GM12875 (cell line): Measurements from ENCODE around the gene SCNN1A.
"Not testable (repeated sequence)": the region's sequence is repeated elsewhere in the genome, so short reads cannot be mapped to it uniquely, and the experiment has no call there.

Experiments
- H3K4me3 ChIP-seq: one replicate; pipeline ENCODE4 v1.5.1; 2011; ENCODE audit warnings: low read depth, low read length, control low read depth
- CTCF ChIP-seq: IDR thresholded peaks from 2 replicates; pipeline ENCODE4 v1.5.1; 2011; ENCODE audit warnings: low read depth, mild to moderate bottlenecking, control low read depth, inconsistent platforms, low read length, moderate library complexity, borderline replicate concordance; ENCODE audit not compliant: insufficient read depth

The SCNN1A gene

DNA sequence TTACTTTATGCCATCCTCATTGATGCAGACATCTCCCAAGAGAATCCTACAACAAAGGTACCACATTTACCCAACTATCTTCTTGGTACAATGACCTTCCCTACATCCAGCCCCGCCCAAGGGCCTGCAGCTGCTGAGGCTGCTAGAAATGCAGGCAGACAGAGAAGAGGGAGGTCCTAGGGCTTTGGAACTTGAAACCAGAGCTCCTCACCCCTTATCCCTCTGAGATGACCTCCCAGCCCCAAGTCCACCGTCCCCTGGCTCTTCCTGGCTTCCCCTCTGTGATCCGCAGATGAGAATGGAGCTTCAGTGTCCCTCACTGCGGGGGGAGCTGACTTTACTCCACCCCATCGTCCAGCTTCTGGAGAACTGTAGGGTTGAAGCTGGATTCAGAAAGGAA, 31.8 kb downstream of the SCNN1A start:
- no peak for TF ChIP-seq CTCF
- no peak overlapping the region for H3K4me3 ChIP-seq

DNA sequence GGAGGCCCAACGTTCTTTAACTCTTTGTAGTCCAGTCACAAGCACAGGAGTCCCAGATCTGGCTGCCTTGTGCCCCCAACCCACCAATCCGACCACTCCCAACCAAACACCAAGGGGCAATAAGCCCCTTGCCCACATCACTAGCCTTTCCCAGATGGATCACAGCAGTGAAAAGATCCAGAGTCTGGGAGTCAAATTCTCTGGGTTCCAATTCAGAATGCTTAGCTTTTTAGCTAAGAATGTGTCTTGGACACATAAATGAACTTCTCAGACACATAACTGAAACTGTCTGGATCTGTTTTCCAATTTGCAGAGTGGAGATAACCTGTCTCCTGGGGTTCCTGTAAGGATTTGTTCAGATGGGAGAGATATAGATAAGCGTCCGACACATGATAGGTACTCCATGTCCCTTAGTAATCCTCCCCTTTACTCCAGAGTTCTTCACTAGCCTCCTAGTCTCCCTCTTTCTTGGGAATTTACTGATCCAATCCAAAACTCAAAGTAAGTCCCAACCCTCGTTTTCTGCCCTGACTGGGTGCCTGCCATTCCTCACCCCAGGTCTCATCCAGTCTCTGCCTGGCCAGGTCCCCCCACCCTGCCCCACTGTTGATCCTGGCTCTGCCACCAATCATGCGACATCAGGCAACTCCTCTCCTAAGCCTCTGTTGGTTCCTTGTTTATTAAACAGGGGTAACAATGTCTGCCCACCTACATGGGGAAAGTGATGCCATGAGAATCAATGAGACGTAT, 33.0 kb downstream of the SCNN1A start:
- H3K4me3 ChIP-seq, result peak overlapping the region; percentile 87
- no peak for TF ChIP-seq CTCF

GRCh38 chr12:6341417-6342139, 33.8 kb downstream of the SCNN1A start, which contains the start of gene TNFRSF1A:
TNFRSF1A (minus strand) TSS chr12:6342076; CDS start chr12:6341814, 262 bp downstream.
- TF ChIP-seq CTCF, result no peak
- H3K4me3 ChIP-seq, result peak within 1 kb of the TSS; percentile 87

DNA sequence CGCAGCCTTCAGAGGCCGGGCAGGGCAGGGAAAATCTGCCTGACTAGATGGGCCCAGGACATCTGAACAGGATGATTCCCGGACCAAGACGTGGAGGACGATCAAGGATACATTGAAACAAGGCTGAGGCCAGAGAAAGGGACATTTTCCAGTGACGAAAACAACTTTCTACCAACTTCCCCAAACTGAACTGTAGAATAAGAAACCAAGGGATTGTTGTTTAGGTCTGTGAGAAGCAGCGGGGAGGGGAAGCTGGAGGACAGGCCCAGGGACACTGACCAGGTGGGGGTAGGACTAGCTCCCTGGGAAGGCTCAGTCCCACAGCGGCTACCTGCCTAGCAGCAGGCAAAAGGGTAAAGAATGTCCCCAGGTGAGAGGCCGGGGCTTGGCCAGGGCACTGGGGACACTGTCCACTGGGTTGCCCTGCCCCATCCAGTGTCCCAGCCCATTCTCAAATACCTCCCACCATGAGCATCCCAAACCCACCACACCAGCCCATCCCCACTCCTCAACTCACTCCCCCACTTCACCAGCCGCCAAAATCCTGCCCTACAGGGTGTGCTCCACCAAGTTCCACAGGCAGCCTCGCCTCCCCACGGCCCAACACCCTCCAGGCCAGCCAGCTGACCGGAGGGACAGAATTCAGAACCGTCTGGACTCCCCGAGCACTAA, 34.5 kb downstream of the SCNN1A start:
- no peak for TF ChIP-seq CTCF
- H3K4me3 ChIP-seq, result peak overlapping the region; percentile 87

- peak overlapping the region; percentile 87 for H3K4me3 ChIP-seq
- TF ChIP-seq CTCF, result no peak
These were observed 35.2 kb downstream of the SCNN1A start for GRCh38 chr12:6340032-6340638.

- peak overlapping the region; percentile 14 for H3K4me3 ChIP-seq
- no peak for TF ChIP-seq CTCF
These were observed 36.4 kb downstream of the SCNN1A start for GRCh38 chr12:6338955-6339354.

DNA sequence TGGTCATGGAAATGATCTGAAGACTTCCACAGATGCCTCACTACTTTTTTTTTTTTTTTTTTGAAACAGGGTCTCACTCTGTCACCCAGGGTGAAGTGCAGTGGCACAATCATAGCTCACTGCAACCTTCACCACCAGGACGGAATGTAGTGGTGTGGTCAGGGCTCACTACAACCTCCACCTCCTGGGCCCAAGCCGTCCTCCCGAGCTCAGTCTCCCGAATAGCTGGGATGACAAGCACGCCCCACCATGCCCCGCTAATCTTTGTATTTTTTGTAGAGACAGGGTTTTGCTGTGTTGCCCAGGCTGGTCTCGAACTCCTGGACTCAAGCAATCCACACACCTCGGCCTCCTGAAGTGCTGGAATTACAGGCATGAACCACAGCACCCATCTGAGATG, 36.8 kb downstream of the SCNN1A start:
- not testable (repeated sequence) for H3K4me3 ChIP-seq
